WTC11 (cell line): ENCODE results near the gene PLCL2.

ENCODE experiments used
- CREM ChIP-seq: sonication (generic); formaldehyde crosslinking; IDR thresholded peaks from 2 replicates; pipeline ENCODE4 v1.8.1; 2022; ENCODE audit warnings: mild to moderate bottlenecking, missing genetic modification reagents, moderate library complexity
- CTCF ChIP-seq: fragments of 200-600 bp; IDR thresholded peaks from 2 replicates; pipeline ENCODE4 v1.8.0; 2022; ENCODE audit warnings: antibody characterized with exemption
- E2F1 ChIP-seq: sonication (generic); formaldehyde crosslinking; IDR thresholded peaks from 2 replicates; pipeline ENCODE4 v1.8.0; 2022; ENCODE audit warnings: mild to moderate bottlenecking, missing genetic modification reagents
- GABPB1 ChIP-seq: sonication (generic); formaldehyde crosslinking; IDR thresholded peaks from 2 replicates; pipeline ENCODE4 v1.8.1; 2023; ENCODE audit warnings: mild to moderate bottlenecking, missing genetic modification reagents
- JUN ChIP-seq: sonication (generic); formaldehyde crosslinking; IDR thresholded peaks from 2 replicates; pipeline ENCODE4 v1.8.0; 2023; ENCODE audit warnings: mild to moderate bottlenecking, missing genetic modification reagents
- MAX ChIP-seq: sonication (generic); formaldehyde crosslinking; IDR thresholded peaks from 2 replicates; pipeline ENCODE4 v1.8.0; 2022; ENCODE audit warnings: mild to moderate bottlenecking, missing genetic modification reagents
- NR2C2 ChIP-seq: sonication (generic); formaldehyde crosslinking; IDR thresholded peaks from 2 replicates; pipeline ENCODE4 v1.8.0; 2022; ENCODE audit warnings: mild to moderate bottlenecking, missing genetic modification reagents
- RELA ChIP-seq: sonication (generic); formaldehyde crosslinking; IDR thresholded peaks from 2 replicates; pipeline ENCODE4 v1.8.1; 2022; ENCODE audit warnings: missing genetic modification reagents, mild to moderate bottlenecking, borderline replicate concordance
- ZNF138 ChIP-seq: sonication (generic); formaldehyde crosslinking; conservative IDR thresholded peaks from 2 replicates; pipeline ENCODE4 v1.8.1; 2022; ENCODE audit warnings: mild to moderate bottlenecking, moderate library complexity, missing genetic modification reagents
- ZNF232 ChIP-seq: sonication (generic); formaldehyde crosslinking; IDR thresholded peaks from 2 replicates; pipeline ENCODE4 v1.8.0; 2022; ENCODE audit warnings: mild to moderate bottlenecking, missing genetic modification reagents

- TF ChIP-seq CTCF, result no peak
- TF ChIP-seq ZNF138 (CRISPR knock-in tag), result no peak
- TF ChIP-seq JUN (CRISPR knock-in tag), result no peak
- no peak for TF ChIP-seq MAX (CRISPR knock-in tag)
- TF ChIP-seq ZNF232 (CRISPR knock-in tag), result no peak
- TF ChIP-seq E2F1, result no peak
- no peak for TF ChIP-seq CREM (CRISPR knock-in tag)
- TF ChIP-seq NR2C2 (CRISPR knock-in tag), result no peak
- TF ChIP-seq GABPB1 (CRISPR knock-in tag), result no peak
- TF ChIP-seq RELA (CRISPR knock-in tag), result no peak
These were observed 27.2 kb downstream of the PLCL2 start for GRCh38 chr3:16911916-16912315.
